ENCODE measurements around the gene BLVRA.

DNA sequence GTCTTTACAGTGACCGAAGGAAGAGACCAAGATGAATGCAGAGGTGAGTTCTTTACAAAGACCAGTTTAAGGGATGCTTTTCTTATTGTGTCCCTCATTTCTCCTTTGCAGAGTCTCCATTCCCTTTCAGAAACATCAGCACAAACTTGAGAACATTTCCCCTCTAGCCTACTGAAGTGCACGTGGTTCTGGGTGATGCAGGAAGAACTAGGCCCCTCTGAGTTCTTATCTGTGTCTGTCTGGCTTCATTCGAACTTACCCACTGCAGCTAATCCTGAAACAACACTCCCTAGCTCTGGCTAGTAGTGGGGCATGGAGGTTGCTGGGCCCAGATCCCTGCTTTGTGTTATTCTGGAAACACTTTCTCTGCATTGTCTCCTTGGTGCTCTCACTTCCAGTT lies 12.6 kb downstream of the BLVRA start:
- TF ChIP-seq CTCF (conservative IDR thresholded peaks at IDR 0.05; ENCODE audit: low read depth, low read length) (no peak), EZH2 (IDR thresholded peaks at IDR 0.05; ENCODE audit: low read length, unreplicated experiment) (no peak)
